Measurements from ENCODE around the gene CHRDL1. TPM values are rescaled to one million over a fixed set of nuclear protein-coding genes. Genes with fewer than 3 reads are reported as not detected.

CHRDL1 gene
- polyA plus RNA-seq, 1 donor from 2014 or later = 2.0 TPM

DNA sequence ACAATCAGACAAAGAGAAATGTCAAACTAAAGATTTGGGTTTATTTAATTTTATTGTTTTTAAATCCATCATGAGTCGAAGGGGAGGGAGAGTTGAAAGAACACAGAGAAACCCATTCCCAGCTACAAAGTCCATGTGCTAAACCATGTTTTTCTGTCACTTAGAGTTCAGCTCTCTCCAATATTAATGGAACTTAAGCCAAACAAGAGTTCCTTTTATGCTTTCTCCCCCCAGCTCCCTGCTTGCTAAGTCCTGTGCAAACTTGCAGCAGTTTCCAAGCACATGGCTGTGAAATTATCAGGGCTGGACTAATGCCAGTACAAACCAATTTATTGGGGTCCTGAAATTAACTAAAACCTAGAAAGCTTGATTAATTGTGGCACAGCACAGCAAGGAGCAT, 9.7 kb upstream of the CHRDL1 start:
- no peak overlapping the region for H3K27ac ChIP-seq (ENCODE audit: low read length)
- H3K9me2 ChIP-seq (ENCODE audit: insufficient read depth, low read length) = no peaks in the 10 kb centered on the region
- H3F3A ChIP-seq (ENCODE audit: insufficient read depth, low read length, poor library complexity, severe bottlenecking) = no peaks in the 10 kb centered on the region
- H3K9ac ChIP-seq (ENCODE audit: low read length) = no peak overlapping the region
- no peak overlapping the region for H3K4me2 ChIP-seq (ENCODE audit: low read length)
- no peaks in the 10 kb centered on the region for H3K79me2 ChIP-seq (replicated peaks; ENCODE audit: insufficient read depth, low read length)
- H4K20me1 ChIP-seq (ENCODE audit: insufficient read depth) = no peaks in the 10 kb centered on the region
- no peaks in the 10 kb centered on the region for H3K9me3 ChIP-seq (ENCODE audit: low read length)
- TF ChIP-seq POLR2AphosphoS5 (IDR thresholded peaks at IDR 0.05) (no peak), SMC3 (conservative IDR thresholded peaks at IDR 0.05; ENCODE audit: poor library complexity) (no peak), RAD21 (conservative IDR thresholded peaks at IDR 0.05) (no peak), MXI1 (conservative IDR thresholded peaks at IDR 0.05; ENCODE audit: poor library complexity, severe bottlenecking) (no peak), EZH2 (IDR thresholded peaks at IDR 0.05; ENCODE audit: borderline replicate concordance, insufficient read depth, low read length, poor library complexity, severe bottlenecking) (no peak), EP300 (conservative IDR thresholded peaks at IDR 0.05; ENCODE audit: poor library complexity, severe bottlenecking) (no peak), TAF1 (IDR thresholded peaks at IDR 0.05; ENCODE audit: low read depth) (no peak)
- TF ChIP-seq, protein P1, sequence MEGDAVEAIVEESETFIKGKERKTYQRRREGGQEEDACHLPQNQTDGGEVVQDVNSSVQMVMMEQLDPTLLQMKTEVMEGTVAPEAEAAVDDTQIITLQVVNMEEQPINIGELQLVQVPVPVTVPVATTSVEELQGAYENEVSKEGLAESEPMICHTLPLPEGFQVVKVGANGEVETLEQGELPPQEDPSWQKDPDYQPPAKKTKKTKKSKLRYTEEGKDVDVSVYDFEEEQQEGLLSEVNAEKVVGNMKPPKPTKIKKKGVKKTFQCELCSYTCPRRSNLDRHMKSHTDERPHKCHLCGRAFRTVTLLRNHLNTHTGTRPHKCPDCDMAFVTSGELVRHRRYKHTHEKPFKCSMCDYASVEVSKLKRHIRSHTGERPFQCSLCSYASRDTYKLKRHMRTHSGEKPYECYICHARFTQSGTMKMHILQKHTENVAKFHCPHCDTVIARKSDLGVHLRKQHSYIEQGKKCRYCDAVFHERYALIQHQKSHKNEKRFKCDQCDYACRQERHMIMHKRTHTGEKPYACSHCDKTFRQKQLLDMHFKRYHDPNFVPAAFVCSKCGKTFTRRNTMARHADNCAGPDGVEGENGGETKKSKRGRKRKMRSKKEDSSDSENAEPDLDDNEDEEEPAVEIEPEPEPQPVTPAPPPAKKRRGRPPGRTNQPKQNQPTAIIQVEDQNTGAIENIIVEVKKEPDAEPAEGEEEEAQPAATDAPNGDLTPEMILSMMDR (IDR thresholded peaks at IDR 0.05; ENCODE audit: poor library complexity, severe bottlenecking) = no peak
- TF ChIP-seq, protein P2, sequence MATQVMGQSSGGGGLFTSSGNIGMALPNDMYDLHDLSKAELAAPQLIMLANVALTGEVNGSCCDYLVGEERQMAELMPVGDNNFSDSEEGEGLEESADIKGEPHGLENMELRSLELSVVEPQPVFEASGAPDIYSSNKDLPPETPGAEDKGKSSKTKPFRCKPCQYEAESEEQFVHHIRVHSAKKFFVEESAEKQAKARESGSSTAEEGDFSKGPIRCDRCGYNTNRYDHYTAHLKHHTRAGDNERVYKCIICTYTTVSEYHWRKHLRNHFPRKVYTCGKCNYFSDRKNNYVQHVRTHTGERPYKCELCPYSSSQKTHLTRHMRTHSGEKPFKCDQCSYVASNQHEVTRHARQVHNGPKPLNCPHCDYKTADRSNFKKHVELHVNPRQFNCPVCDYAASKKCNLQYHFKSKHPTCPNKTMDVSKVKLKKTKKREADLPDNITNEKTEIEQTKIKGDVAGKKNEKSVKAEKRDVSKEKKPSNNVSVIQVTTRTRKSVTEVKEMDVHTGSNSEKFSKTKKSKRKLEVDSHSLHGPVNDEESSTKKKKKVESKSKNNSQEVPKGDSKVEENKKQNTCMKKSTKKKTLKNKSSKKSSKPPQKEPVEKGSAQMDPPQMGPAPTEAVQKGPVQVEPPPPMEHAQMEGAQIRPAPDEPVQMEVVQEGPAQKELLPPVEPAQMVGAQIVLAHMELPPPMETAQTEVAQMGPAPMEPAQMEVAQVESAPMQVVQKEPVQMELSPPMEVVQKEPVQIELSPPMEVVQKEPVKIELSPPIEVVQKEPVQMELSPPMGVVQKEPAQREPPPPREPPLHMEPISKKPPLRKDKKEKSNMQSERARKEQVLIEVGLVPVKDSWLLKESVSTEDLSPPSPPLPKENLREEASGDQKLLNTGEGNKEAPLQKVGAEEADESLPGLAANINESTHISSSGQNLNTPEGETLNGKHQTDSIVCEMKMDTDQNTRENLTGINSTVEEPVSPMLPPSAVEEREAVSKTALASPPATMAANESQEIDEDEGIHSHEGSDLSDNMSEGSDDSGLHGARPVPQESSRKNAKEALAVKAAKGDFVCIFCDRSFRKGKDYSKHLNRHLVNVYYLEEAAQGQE (IDR thresholded peaks at IDR 0.05; ENCODE audit: borderline replicate concordance) = no peak
- no peaks in the 10 kb centered on the region for H3K36me3 ChIP-seq (ENCODE audit: insufficient read depth, low read length)
- H3K27me3 ChIP-seq (ENCODE audit: insufficient read depth, low read depth, low read length) = no peaks in the 10 kb centered on the region
- H3K4me3 ChIP-seq (ENCODE audit: low read length) = no peak overlapping the region
- H2AFZ ChIP-seq (ENCODE audit: low read depth, low read length) = no peak overlapping the region

DNA sequence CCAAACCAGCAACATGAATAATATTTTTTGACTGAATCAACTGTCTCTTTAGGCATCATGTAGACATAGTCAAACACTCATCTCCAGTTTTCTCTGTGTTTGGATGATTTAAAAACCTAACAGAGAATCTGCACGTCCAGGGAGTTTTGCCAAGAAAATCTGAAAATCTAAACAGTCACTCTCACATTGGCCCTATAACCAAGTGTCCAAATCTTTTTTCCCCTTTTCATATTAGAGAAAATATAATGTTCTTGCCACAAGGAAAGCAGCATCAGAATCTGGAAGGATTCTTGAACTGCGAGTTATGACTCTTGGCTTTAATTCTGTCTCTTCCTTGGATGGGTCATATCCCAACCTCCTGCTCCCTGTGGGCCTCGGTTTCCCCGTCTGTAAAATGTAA, 8.8 kb upstream of the CHRDL1 start:
- Histone ChIP-seq H3F3A (ENCODE audit: insufficient read depth, low read length, poor library complexity, severe bottlenecking) (no peaks in the 10 kb centered on the region), H3K9me2 (ENCODE audit: insufficient read depth, low read length) (no peaks in the 10 kb centered on the region), H3K27me3 (ENCODE audit: insufficient read depth, low read depth, low read length) (no peaks in the 10 kb centered on the region), H3K9ac (ENCODE audit: low read length) (no peak overlapping the region), H4K20me1 (ENCODE audit: insufficient read depth) (no peaks in the 10 kb centered on the region), H3K36me3 (ENCODE audit: insufficient read depth, low read length) (no peaks in the 10 kb centered on the region), H3K9me3 (ENCODE audit: low read length) (no peaks in the 10 kb centered on the region), H3K4me3 (ENCODE audit: low read length) (no peak overlapping the region), H3K4me2 (ENCODE audit: low read length) (no peak overlapping the region), H3K79me2 (replicated peaks; ENCODE audit: insufficient read depth, low read length) (no peaks in the 10 kb centered on the region), H2AFZ (ENCODE audit: low read depth, low read length) (no peak overlapping the region), H3K27ac (ENCODE audit: low read length) (no peak overlapping the region)
- TF ChIP-seq POLR2AphosphoS5 (IDR thresholded peaks at IDR 0.05) (no peak), RAD21 (conservative IDR thresholded peaks at IDR 0.05) (no peak), TAF1 (IDR thresholded peaks at IDR 0.05; ENCODE audit: low read depth) (no peak), EZH2 (IDR thresholded peaks at IDR 0.05; ENCODE audit: borderline replicate concordance, insufficient read depth, low read length, poor library complexity, severe bottlenecking) (no peak), SMC3 (conservative IDR thresholded peaks at IDR 0.05; ENCODE audit: poor library complexity) (no peak), EP300 (conservative IDR thresholded peaks at IDR 0.05; ENCODE audit: poor library complexity, severe bottlenecking) (no peak), MXI1 (conservative IDR thresholded peaks at IDR 0.05; ENCODE audit: poor library complexity, severe bottlenecking) (no peak)
- TF ChIP-seq, protein P1 (IDR thresholded peaks at IDR 0.05; ENCODE audit: poor library complexity, severe bottlenecking) = no peak
- TF ChIP-seq, protein P2 (IDR thresholded peaks at IDR 0.05; ENCODE audit: borderline replicate concordance) = no peak

All from neural cell (in vitro differentiated cells).